Neural progenitor cell (in vitro differentiated cells): Measurements from ENCODE around the gene SCIN. TPM values are rescaled to one million over a fixed set of nuclear protein-coding genes. Genes with fewer than 3 reads are reported as not detected.

Experiments
- DNase-seq: peaks from one replicate; pipeline ENCODE4 v3.0.0-alpha.2; 2016; ENCODE audit warnings: low spot score
- H2AFZ ChIP-seq: fragments of 200-600 bp; sonication (generic); replicated peaks from 2 replicates; pipeline ENCODE4 v1.6.1; 2016; ENCODE audit warnings: antibody characterized with exemption
- H3F3A ChIP-seq: fragments of 200-600 bp; sonication (generic); 2 replicates; pipeline ENCODE4 v1.6.1; 2016; ENCODE audit warnings: antibody characterized with exemption, low read depth
- H3K27ac ChIP-seq: fragments of 200-600 bp; sonication (generic); 2 replicates; pipeline ENCODE4 v1.5.1; 2016; ENCODE audit warnings: mild to moderate bottlenecking
- H3K27me3 ChIP-seq: fragments of 200-600 bp; sonication (generic); 2 replicates; pipeline ENCODE4 v1.6.1; 2016; ENCODE audit warnings: mild to moderate bottlenecking, moderate library complexity
- H3K36me3 ChIP-seq: fragments of 200-600 bp; sonication (generic); 2 replicates; pipeline ENCODE4 v1.5.1; 2016
- H3K4me1 ChIP-seq: fragments of 200-600 bp; sonication (generic); 2 replicates; pipeline ENCODE4 v1.6.1; 2016; ENCODE audit warnings: mixed run types
- H3K4me2 ChIP-seq: fragments of 200-600 bp; sonication (generic); 2 replicates; pipeline ENCODE4 v1.6.1; 2016
- H3K4me3 ChIP-seq: fragments of 200-600 bp; sonication (generic); 2 replicates; pipeline ENCODE4 v1.5.1; 2016
- H3K79me2 ChIP-seq: fragments of 200-600 bp; sonication (generic); 2 replicates; pipeline ENCODE4 v1.6.1; 2016; ENCODE audit warnings: low read depth
- H3K9ac ChIP-seq: fragments of 200-600 bp; sonication (generic); 2 replicates; pipeline ENCODE4 v1.6.1; 2016
- H3K9me3 ChIP-seq: fragments of 200-600 bp; sonication (generic); 2 replicates; pipeline ENCODE4 v1.5.1; 2016; ENCODE audit warnings: low read depth
- H4K20me1 ChIP-seq: fragments of 200-600 bp; sonication (generic); 2 replicates; pipeline ENCODE4 v1.6.1; 2016; ENCODE audit warnings: low read depth
- H3K27ac Mint-ChIP-seq: 3 replicates; pipeline ENCODE4 v1.8.0; 2021; ENCODE audit warnings: mixed read lengths
- H3K27me3 Mint-ChIP-seq: 2 replicates; pipeline ENCODE4 v1.8.0; 2022; ENCODE audit warnings: low read depth, mild to moderate bottlenecking, inconsistent platforms, moderate library complexity, mixed read lengths; ENCODE audit not compliant: insufficient read depth
- H3K36me3 Mint-ChIP-seq: 3 replicates; pipeline ENCODE4 v1.8.0; 2021; ENCODE audit warnings: mixed read lengths
- H3K4me1 Mint-ChIP-seq: 3 replicates; pipeline ENCODE4 v1.8.0; 2021; ENCODE audit warnings: mixed read lengths
- H3K4me3 Mint-ChIP-seq: 3 replicates; pipeline ENCODE4 v1.8.0; 2021; ENCODE audit warnings: mild to moderate bottlenecking, moderate library complexity, mixed read lengths
- H3K9me3 Mint-ChIP-seq: 3 replicates; pipeline ENCODE4 v1.8.0; 2020; ENCODE audit warnings: mixed read lengths
- CTCF ChIP-seq: fragments of 200-600 bp; sonication (generic); IDR thresholded peaks from 2 replicates; pipeline ENCODE4 v1.5.1; 2017; ENCODE audit warnings: antibody characterized with exemption, mild to moderate bottlenecking
- EZH2 ChIP-seq: fragments of 200-600 bp; sonication (generic); IDR thresholded peaks from 2 replicates; pipeline ENCODE4 v1.6.1; 2017; ENCODE audit warnings: antibody characterized with exemption, mild to moderate bottlenecking, moderate library complexity
- EZH2phosphoT487 ChIP-seq: fragments of 200-600 bp; sonication (generic); IDR thresholded peaks from 2 replicates; pipeline ENCODE4 v1.6.1; 2017; ENCODE audit warnings: antibody characterized with exemption
- small RNA-seq: library from RNA; depleted of rRNA; stranded (forward); fragments of <200 nt; gene quantifications from one replicate; pipeline ENCODE3, GENCODE V24; 2015
- total RNA-seq: library from RNA; depleted of rRNA; stranded (reverse); fragments of >200 nt; gene quantifications from 2 replicates; pipeline ENCODE4 v1.2.3, GENCODE V29; 2015; ENCODE audit warnings: low replicate concordance

SCIN gene
- total RNA-seq, 1 donor from 2014 or later: not detected

- H3K27me3 ChIP-seq: no peaks in the 10 kb centered on the region
- TF ChIP-seq EZH2phosphoT487 (no peak), CTCF (no peak), EZH2 (no peak)
- H3K9ac ChIP-seq: no peak overlapping the region
- H3K9me3 ChIP-seq: no peaks in the 10 kb centered on the region
- no peaks in the 10 kb centered on the region for H3K36me3 ChIP-seq
- Mint-ChIP-seq H3K27me3 (peaks cover 2% of the 10 kb centered on the region), H3K9me3 (peaks cover 16% of the 10 kb centered on the region), H3K36me3 (peaks cover 10% of the 10 kb centered on the region), H3K4me1 (peaks cover 20% of the 10 kb centered on the region), H3K27ac (peak overlapping the region; percentile 13), H3K4me3 (no peak overlapping the region)
- no peak overlapping the region for H3K27ac ChIP-seq
- H3K4me1 ChIP-seq: peaks cover 12% of the 10 kb centered on the region
- H3K4me2 ChIP-seq: no peak overlapping the region
- no peak for DNase-seq
- no peaks in the 10 kb centered on the region for H3F3A ChIP-seq
- H3K79me2 ChIP-seq: no peaks in the 10 kb centered on the region
- H4K20me1 ChIP-seq: no peaks in the 10 kb centered on the region
- H3K4me3 ChIP-seq: no peak overlapping the region
- no peak overlapping the region for H2AFZ ChIP-seq
Observed at GRCh38 chr7:12706900-12707536, 136.5 kb downstream of the SCIN start.

- Histone ChIP-seq H3K79me2 (no peaks in the 10 kb centered on the region), H4K20me1 (no peaks in the 10 kb centered on the region), H3K9me3 (no peaks in the 10 kb centered on the region), H3K4me2 (no peak overlapping the region), H3F3A (no peaks in the 10 kb centered on the region), H2AFZ (no peak overlapping the region), H3K9ac (no peak overlapping the region), H3K4me3 (no peak overlapping the region), H3K27ac (no peak overlapping the region), H3K27me3 (no peaks in the 10 kb centered on the region), H3K4me1 (peaks cover 21% of the 10 kb centered on the region), H3K36me3 (no peaks in the 10 kb centered on the region)
- Mint-ChIP-seq H3K4me1 (peaks cover 27% of the 10 kb centered on the region), H3K9me3 (peaks cover 10% of the 10 kb centered on the region), H3K4me3 (no peak overlapping the region), H3K27me3 (peaks cover 2% of the 10 kb centered on the region), H3K36me3 (peaks cover 5% of the 10 kb centered on the region), H3K27ac (no peak overlapping the region)
- TF ChIP-seq EZH2: no peak
- TF ChIP-seq EZH2phosphoT487: no peak
- TF ChIP-seq CTCF: no peak
- DNase-seq: no peak
Observed at GRCh38 chr7:12708314-12708713, 137.8 kb downstream of the SCIN start.

Small RNA genes lying within 50 kb of the gene (small RNA-seq; reads per million reads assigned to genes)
- not detected for gene RF00264

Other genes starting within 250 kb of the SCIN start
- gene VWDE, start 166.9 kb upstream of the SCIN start, total RNA-seq: 9.8 and 10.5 TPM in 2 replicates
- gene ARL4A, start 116.9 kb downstream of the SCIN start, total RNA-seq: 36.4 and 43.5 TPM in 2 replicates